HG03442 (cell line): ENCODE measurements around the gene FAM13A.

Experiments used
- ATAC-seq: cut with Tn5 transposase; IDR thresholded peaks from one replicate; pipeline ENCODE4 v1.9.1; 2021; ENCODE audit warnings: mild to moderate bottlenecking, moderate library complexity; ENCODE audit not compliant: unreplicated experiment

The FAM13A gene

DNA sequence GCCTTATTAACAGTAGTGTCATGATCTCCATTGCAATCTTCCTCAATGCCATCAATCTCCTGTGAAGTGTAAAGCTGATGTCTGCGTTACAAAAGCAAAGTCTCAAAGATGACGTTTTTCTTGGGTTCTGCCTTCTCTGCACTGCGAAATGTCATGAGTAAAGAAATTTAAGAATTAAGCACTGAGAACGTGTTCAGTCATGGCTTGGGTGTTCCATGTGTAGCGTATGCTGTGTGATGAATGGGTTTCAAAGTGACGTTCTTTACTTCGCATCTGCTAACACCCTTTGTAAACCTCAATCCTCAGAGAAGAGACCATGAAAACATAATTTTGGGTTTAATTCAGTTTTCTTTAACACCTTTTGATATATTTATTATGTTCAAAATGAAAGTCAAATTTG is 360.4 kb downstream of the FAM13A start:
- ATAC-seq = no peak

DNA sequence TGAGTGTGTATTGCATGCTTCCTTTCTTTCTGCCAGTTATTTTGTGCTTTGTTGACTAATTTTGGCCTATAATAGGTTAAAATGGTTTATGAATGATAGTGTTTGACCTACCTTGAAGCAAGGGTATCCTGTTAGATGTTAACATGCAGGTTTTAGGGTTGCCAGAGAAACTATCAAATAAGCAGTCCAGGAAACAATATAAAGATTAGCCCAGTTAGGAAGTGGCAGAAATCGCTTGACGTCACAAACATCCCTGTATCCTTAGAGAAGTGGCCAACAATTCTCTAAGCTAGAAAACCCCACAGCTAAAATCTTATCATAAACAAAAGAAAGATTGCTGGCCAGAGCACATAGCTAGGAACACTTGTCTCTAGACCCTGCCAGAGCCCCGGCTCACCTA is 363.2 kb downstream of the FAM13A start:
- no peak for ATAC-seq

DNA sequence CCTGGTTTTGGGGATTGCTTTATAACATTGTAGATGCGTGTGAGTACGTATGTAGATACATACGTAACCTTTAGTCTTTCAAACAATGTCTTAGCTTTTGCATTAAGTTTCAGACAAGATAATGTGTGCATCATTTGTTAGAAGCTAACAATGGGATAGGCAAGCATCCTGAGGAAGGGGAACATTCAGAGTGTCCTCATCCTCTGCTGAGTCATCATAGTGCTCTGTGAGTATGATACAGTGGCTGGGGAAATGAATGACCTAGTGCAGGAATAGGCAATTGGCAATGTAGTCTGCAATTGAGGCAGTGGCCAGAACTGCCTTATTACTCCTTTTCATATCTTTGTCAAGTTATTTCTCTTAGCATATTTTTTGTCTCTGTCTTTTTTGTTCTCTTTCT is 366.6 kb downstream of the FAM13A start:
- no peak for ATAC-seq

DNA sequence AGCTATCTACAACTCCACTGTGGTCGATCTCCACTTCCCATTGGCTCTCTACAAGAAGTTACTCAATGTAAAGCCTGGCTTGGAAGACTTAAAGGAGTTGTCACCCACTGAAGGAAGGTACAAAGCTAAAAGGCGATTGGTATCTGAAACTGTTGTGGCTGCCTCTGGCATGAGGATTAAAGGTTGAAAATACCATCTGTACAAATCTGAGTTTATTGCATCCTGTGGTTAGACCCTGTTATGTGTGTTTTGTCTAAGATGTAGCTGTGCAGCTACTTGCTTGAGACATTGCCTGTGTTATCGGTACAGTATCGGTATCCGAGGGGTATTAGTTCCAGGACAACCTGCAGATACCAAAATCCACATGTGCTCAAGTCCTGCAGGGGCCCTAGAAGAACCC is 375.8 kb downstream of the FAM13A start:
- ATAC-seq = no peak
